Brain microvascular endothelial cell (primary cell): ENCODE data around the gene DLG2.

Source experiments
- DNase-seq: peaks from one replicate; pipeline ENCODE4 v3.0.0-alpha.2; 2020
- H3K27ac ChIP-seq: fragments of 250-450 bp; sonication (Bioruptor Pico); 2 replicates; pipeline ENCODE4 v1.5.1; 2020; ENCODE audit warnings: mild to moderate bottlenecking, moderate library complexity
- H3K27me3 ChIP-seq: fragments of 250-450 bp; sonication (Bioruptor Pico); replicated peaks from 2 replicates; pipeline ENCODE4 v1.5.1; 2020; ENCODE audit warnings: mild to moderate bottlenecking
- H3K36me3 ChIP-seq: fragments of 250-450 bp; sonication (Bioruptor Pico); replicated peaks from 2 replicates; pipeline ENCODE4 v1.5.1; 2020; ENCODE audit warnings: mild to moderate bottlenecking
- H3K4me3 ChIP-seq: 2 replicates; pipeline ENCODE4 v1.5.1; 2011; ENCODE audit warnings: low read depth, mild to moderate bottlenecking, control low read depth, low read length, moderate library complexity
- CTCF ChIP-seq: IDR thresholded peaks from 2 replicates; pipeline ENCODE4 v1.5.1; 2011; ENCODE audit warnings: low read depth, mild to moderate bottlenecking, moderate library complexity, low read length, control low read depth, inconsistent platforms; ENCODE audit errors: missing control alignments
- in situ Hi-C: cut with HindIII; loops from 2 replicates; pipeline ENCODE4 v1.10.0; 2017; ENCODE audit warnings: low sequenced_read_pairs, low pct_ligation_motif_present

Gene DLG2

DNA sequence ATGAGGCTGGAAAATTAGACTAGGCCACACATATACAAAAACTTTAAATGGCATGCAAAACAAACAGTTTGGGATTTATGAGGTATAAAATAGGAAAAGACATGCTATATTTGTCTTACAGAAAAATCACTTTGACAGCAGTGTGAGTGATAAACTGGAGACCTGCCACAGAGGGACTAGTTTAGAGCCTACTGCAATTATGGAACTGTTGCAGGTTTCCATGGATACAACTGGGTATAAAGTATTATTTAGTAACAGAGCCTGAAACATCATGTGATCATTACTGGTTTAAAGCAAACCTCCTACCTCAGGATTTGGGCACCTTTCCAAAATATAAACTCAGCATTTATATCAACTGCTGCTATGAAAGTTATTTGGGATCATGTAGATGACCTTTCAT, 1032.5 kb downstream of the DLG2 start:
- Histone ChIP-seq H3K27ac (no peak overlapping the region), H3K27me3 (no peaks in the 10 kb centered on the region), H3K4me3 (no peak overlapping the region), H3K36me3 (no peaks in the 10 kb centered on the region)
- TF ChIP-seq CTCF: no peak
- in situ Hi-C loops: no loop called here
- DNase-seq: no peak

GRCh38 chr11:84590106-84590505, 1037.0 kb downstream of the DLG2 start:
- TF ChIP-seq CTCF: no peak
- no peak overlapping the region for H3K27ac ChIP-seq
- in situ Hi-C loops: no loop called here
- H3K4me3 ChIP-seq: no peak overlapping the region
- H3K36me3 ChIP-seq: no peaks in the 10 kb centered on the region
- no peaks in the 10 kb centered on the region for H3K27me3 ChIP-seq
- DNase-seq: no peak

DNA sequence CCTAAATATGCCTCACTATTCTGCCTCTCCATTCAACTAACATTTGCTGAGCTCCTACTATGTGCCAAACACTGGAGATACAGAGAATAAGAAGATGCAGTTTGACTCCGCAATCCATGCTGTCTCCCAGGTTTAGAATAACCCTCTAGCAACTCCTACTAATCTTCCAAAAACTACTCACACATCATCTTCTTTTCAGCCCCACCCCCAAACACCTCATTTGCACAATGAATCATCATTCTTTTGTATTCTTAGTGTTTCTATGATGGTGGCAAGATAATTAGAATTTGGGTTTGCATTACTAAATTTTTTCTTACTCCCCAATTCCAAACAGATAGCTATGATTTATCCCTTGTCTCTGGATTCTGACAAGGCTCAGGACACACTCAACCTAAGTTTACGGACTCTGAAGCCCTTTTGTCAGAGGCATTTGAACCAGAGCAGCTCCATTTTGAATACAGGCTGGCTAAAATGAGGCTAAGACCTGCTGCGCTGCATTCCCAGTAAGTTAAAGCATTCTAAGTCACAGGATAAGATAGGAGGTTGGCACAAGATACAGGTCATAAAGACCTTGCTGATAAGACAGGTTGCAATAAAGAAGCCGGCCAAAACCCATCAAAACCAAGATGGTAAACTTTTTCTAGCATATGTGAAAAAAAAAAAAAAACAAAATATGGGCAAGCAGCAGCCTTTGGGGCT, 1038.9 kb downstream of the DLG2 start:
- DNase-seq: no peak
- Histone ChIP-seq H3K27me3 (no peaks in the 10 kb centered on the region), H3K36me3 (no peaks in the 10 kb centered on the region), H3K4me3 (no peak overlapping the region), H3K27ac (no peak overlapping the region)
- TF ChIP-seq CTCF: no peak
- in situ Hi-C loops: no loop called here

GRCh38 chr11:84583106-84583505, 1044.0 kb downstream of the DLG2 start:
- in situ Hi-C loops: no loop called here
- Histone ChIP-seq H3K27me3 (no peaks in the 10 kb centered on the region), H3K27ac (no peak overlapping the region), H3K36me3 (no peaks in the 10 kb centered on the region), H3K4me3 (no peak overlapping the region)
- TF ChIP-seq CTCF: no peak
- DNase-seq: no peak

DNA sequence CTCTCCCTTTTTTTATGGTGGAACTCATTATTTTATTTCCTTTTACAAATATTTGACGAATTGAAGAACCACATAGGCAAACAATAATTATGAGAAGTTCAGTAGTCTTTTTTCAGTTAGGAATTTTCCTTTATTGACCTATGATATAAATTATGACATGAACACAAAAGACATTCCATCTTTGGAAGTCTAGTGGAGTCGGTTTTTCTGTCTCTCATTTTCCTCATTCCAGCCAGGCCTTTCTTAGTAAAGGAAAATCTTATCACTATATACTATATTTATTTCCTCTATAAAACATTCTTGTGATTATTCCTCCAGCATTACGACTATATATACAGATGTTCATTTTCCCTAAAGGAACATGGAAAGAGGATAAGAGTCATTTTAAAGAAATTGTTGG, 1046.1 kb downstream of the DLG2 start:
- TF ChIP-seq CTCF: no peak
- no peak for DNase-seq
- in situ Hi-C loops: no loop called here

GRCh38 chr11:84580428-84580827, 1046.7 kb downstream of the DLG2 start:
- no peak for TF ChIP-seq CTCF
- Histone ChIP-seq H3K4me3 (no peak overlapping the region), H3K36me3 (no peaks in the 10 kb centered on the region), H3K27ac (no peak overlapping the region), H3K27me3 (no peaks in the 10 kb centered on the region)
- in situ Hi-C loops: no loop called here
- no peak for DNase-seq

More for the DNA sequence above, 1046.1 kb downstream of the DLG2 start:
- Histone ChIP-seq H3K27ac (no peak overlapping the region), H3K4me3 (no peak overlapping the region), H3K27me3 (no peaks in the 10 kb centered on the region), H3K36me3 (no peaks in the 10 kb centered on the region)
